Prostate gland (tissue), 2 donors: Measurements from ENCODE around the gene STXBP5L.

Source experiments
- CTCF ChIP-seq, 4 experiments: fragments of 200-600 bp in 2 of 4; fragments of 450-650 bp in 2 of 4; sonication (generic) in 2 of 4; IDR thresholded peaks; 1 replicate in 3 of 4; 2 replicates in 1 of 4; pipeline ENCODE4 v1.5.1; 2016 to 2019; ENCODE audit warnings: antibody characterized with exemption in 4 of 4, mild to moderate bottlenecking in 2 of 4, moderate library complexity in 2 of 4
- POLR2A ChIP-seq: fragments of 450-650 bp; IDR thresholded peaks from one replicate; pipeline ENCODE4 v1.6.1; 2016; ENCODE audit warnings: antibody characterized with exemption, mild to moderate bottlenecking
- POLR2AphosphoS5 ChIP-seq: sonication (generic); formaldehyde crosslinking; IDR thresholded peaks from one replicate; pipeline ENCODE4 v1.6.1; 2017; ENCODE audit warnings: antibody characterized with exemption

DNA sequence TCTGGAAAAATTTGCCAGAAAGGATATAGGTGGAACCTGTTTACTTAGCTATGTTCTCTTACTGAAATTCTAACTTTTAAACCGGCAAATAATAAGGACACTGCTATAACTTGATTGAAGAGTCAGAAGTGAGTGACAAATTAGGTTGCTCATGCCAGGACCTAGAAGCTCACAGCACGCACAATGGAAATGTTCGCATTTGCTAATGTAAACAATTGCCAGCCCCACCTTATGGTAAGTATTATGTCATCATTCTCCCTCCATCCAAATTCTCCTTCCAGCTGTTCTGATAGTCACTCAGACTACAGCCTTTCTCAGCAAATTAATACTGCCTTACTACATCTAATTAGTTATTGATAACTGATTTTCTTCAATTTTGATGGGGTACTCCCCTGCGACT is 4.8 kb upstream of the STXBP5L start:
- TF ChIP-seq CTCF (IDR thresholded peaks at IDR 0.05) (no peak), POLR2A (no peak), POLR2AphosphoS5 (no peak)
